Fibroblast of lung (primary cell): ENCODE results near the gene SNX20. TPM values are rescaled to one million over a fixed set of nuclear protein-coding genes. Genes with fewer than 3 reads are reported as not detected.

Experiments used
- DNase-seq, 2 donors: peaks; one replicate each; pipeline versions ENCODE4 v3.0.0 to v3.0.0-alpha.2; 2010; ENCODE audit warnings: low read depth in 2 of 2
- H2AFZ ChIP-seq: 2 replicates; pipeline ENCODE4 v1.5.1; 2012; ENCODE audit warnings: low read length, control low read depth, inconsistent platforms
- H3K27ac ChIP-seq: 2 replicates; pipeline ENCODE4 v1.5.1; 2011; ENCODE audit warnings: low read length, control low read depth; ENCODE audit not compliant: insufficient read depth
- H3K27me3 ChIP-seq: 2 replicates; pipeline ENCODE4 v1.5.1; 2011; ENCODE audit warnings: mild to moderate bottlenecking, low read length; ENCODE audit not compliant: control insufficient read depth, insufficient read depth
- H3K36me3 ChIP-seq: 2 replicates; pipeline ENCODE4 v1.5.1; 2011; ENCODE audit warnings: low read length; ENCODE audit not compliant: control insufficient read depth, insufficient read depth
- H3K4me1 ChIP-seq: 2 replicates; pipeline ENCODE4 v1.5.1; 2011; ENCODE audit warnings: low read length; ENCODE audit not compliant: control insufficient read depth, insufficient read depth; ENCODE audit errors: extremely low read depth
- H3K4me2 ChIP-seq: 2 replicates; pipeline ENCODE4 v1.5.1; 2011; ENCODE audit warnings: low read length, control low read depth; ENCODE audit not compliant: insufficient read depth; ENCODE audit errors: extremely low read depth
- H3K4me3 ChIP-seq, 4 experiments: fragments of 200-600 bp in 1 of 4; sonication (generic) in 1 of 4; replicated peaks in 1 of 4; 2 replicates each; pipeline ENCODE4 v1.5.1; 2011 to 2016; ENCODE audit warnings: low read length in 4 of 4, low read depth in 3 of 4, mild to moderate bottlenecking in 3 of 4, control low read depth in 2 of 4, inconsistent platforms in 1 of 4, mixed read lengths in 1 of 4; ENCODE audit not compliant: insufficient read depth in 1 of 4; ENCODE audit errors: control extremely low read depth in 1 of 4
- H3K79me2 ChIP-seq: 2 replicates; pipeline ENCODE4 v1.5.1; 2012; ENCODE audit warnings: mild to moderate bottlenecking, low read length, inconsistent platforms; ENCODE audit not compliant: control insufficient read depth, insufficient read depth
- H3K9ac ChIP-seq: 2 replicates; pipeline ENCODE4 v1.5.1; 2011; ENCODE audit warnings: mild to moderate bottlenecking, low read length, control low read depth; ENCODE audit not compliant: insufficient read depth
- H3K9me3 ChIP-seq: 2 replicates; pipeline ENCODE4 v1.5.1; 2012; ENCODE audit warnings: low read depth, low read length; ENCODE audit not compliant: control insufficient read depth, insufficient read depth
- H4K20me1 ChIP-seq: 2 replicates; pipeline ENCODE4 v1.5.1; 2011; ENCODE audit warnings: low read length; ENCODE audit not compliant: control insufficient read depth, insufficient read depth; ENCODE audit errors: extremely low read depth
- EZH2 ChIP-seq: IDR thresholded peaks from 2 replicates; pipeline ENCODE4 v1.5.1; 2012; ENCODE audit warnings: low read length, control low read depth, mild to moderate bottlenecking; ENCODE audit errors: missing control alignments
- polyA plus RNA-seq, 2 donors: library from polyadenylated mRNA; depleted of rRNA in 1 of 2; stranded (reverse) in 1 of 2; unstranded in 1 of 2; fragments of >200 nt; gene quantifications; 2 replicates each; pipeline ENCODE4 v1.2.1, GENCODE V29; 2011 to 2012; ENCODE audit warnings: missing spikeins in 1 of 2
- total RNA-seq: library from RNA; depleted of rRNA; stranded (reverse); fragments of >200 nt; gene quantifications from 2 replicates; pipeline ENCODE4 v1.2.1, GENCODE V29; 2014
- TF ChIP-seq, protein P1 (sequence below), 2 donors: IDR thresholded peaks in 1 of 2; conservative IDR thresholded peaks in 1 of 2; 1 replicate in 1 of 2; 2 replicates in 1 of 2; pipeline ENCODE4 v1.5.1; 2011 to 2012; ENCODE audit warnings: low read length in 2 of 2, control low read depth in 1 of 2, inconsistent platforms in 1 of 2, low read depth in 1 of 2, mild to moderate bottlenecking in 1 of 2

Gene SNX20
- total and polyA plus RNA-seq, 2 donors (not counting 1 experiment from before 2014, with no cell fraction given) = not detected

DNA sequence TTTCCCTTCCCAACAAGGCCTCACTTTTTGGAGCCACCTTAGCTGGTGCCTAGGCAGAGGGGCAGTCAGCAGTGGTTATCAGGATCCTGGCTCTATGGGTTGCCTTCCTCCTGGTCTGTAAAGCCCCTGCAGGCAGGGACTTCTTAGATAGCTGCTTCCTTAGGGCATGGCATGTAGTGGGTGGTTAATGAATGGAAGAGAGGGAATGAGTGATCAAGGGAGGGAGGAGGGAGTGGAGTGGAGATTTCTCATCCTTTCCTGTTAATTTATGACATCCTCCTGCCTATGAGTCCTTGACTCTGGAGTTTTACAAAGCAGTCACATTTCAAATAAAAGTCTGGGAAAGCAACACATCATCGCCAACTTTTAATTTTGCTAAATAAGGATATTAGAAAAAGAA is 40.7 kb downstream of the SNX20 start:
- H2AFZ ChIP-seq = no peak overlapping the region
- no peaks in the 10 kb centered on the region for H4K20me1 ChIP-seq
- H3K9me3 ChIP-seq = no peaks in the 10 kb centered on the region
- H3K4me2 ChIP-seq = no peak overlapping the region
- H3K27me3 ChIP-seq = peaks cover 4% of the 10 kb centered on the region
- no peak overlapping the region for H3K4me3 ChIP-seq
- no peak overlapping the region for H3K9ac ChIP-seq
- no peak overlapping the region for H3K27ac ChIP-seq
- no peaks in the 10 kb centered on the region for H3K4me1 ChIP-seq
- H3K79me2 ChIP-seq = no peaks in the 10 kb centered on the region
- DNase-seq = peak in 1 of 2 donors; percentile 15
- no peaks in the 10 kb centered on the region for H3K36me3 ChIP-seq
- TF ChIP-seq, protein P1, sequence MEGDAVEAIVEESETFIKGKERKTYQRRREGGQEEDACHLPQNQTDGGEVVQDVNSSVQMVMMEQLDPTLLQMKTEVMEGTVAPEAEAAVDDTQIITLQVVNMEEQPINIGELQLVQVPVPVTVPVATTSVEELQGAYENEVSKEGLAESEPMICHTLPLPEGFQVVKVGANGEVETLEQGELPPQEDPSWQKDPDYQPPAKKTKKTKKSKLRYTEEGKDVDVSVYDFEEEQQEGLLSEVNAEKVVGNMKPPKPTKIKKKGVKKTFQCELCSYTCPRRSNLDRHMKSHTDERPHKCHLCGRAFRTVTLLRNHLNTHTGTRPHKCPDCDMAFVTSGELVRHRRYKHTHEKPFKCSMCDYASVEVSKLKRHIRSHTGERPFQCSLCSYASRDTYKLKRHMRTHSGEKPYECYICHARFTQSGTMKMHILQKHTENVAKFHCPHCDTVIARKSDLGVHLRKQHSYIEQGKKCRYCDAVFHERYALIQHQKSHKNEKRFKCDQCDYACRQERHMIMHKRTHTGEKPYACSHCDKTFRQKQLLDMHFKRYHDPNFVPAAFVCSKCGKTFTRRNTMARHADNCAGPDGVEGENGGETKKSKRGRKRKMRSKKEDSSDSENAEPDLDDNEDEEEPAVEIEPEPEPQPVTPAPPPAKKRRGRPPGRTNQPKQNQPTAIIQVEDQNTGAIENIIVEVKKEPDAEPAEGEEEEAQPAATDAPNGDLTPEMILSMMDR (conservative IDR thresholded peaks at IDR 0.05 in 1 of 2, IDR thresholded peaks at IDR 0.05 in 1 of 2; ENCODE audit: low read depth in 1 of 2, low read length in 2 of 2) = no peak
- TF ChIP-seq EZH2 = no peak

DNA sequence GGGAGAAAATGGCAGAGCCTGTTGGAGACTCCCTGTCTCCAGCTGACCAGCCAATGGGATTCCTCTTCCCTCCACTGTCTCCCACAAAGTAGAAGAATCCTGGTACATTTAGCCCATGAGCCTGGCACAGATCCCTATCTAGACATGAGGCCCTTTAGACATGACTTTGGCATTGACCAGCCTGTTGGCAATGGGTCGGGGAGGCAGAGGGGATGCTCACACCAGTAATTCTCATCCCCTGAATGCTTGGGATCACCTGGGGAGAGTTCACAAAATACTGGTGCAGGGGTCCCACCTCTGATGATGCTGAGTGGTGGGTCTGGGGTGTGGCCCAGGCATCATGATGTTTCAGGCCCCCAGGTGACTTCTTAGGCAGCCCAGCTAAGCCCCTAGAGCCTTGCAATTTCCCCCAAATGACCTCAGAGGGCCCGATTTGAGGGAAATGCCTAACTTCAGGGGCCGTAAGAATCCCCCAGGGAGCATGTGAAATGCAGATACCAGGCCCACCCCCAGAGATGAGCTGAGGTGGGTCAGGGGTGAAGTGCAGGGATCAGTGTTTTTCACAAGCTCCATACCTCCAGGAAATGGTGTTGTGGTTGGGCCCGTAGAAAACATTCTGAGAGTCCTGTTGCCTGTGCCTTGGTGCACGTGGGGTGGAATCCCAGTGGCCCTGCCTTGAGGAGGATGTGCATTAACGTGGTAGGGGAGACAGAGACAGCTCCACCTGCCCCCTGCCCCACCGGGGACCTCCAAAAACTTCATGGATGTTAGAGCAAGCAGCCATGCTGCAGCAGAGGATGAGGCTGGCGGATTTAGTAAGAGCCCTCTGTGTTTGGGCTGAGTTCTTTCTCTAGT is 42.1 kb downstream of the SNX20 start:
- no peak for DNase-seq
- H3K4me1 ChIP-seq = no peaks in the 10 kb centered on the region
- TF ChIP-seq EZH2 = no peak
- TF ChIP-seq, protein P1 (conservative IDR thresholded peaks at IDR 0.05 in 1 of 2, IDR thresholded peaks at IDR 0.05 in 1 of 2; ENCODE audit: low read depth in 1 of 2, low read length in 2 of 2) = no peak
- no peaks in the 10 kb centered on the region for H3K9me3 ChIP-seq
- no peak overlapping the region for H2AFZ ChIP-seq
- H3K9ac ChIP-seq = no peak overlapping the region
- peaks cover 4% of the 10 kb centered on the region for H3K27me3 ChIP-seq
- no peaks in the 10 kb centered on the region for H3K36me3 ChIP-seq
- H3K79me2 ChIP-seq = no peaks in the 10 kb centered on the region
- no peak overlapping the region for H3K4me2 ChIP-seq
- no peak overlapping the region for H3K27ac ChIP-seq
- no peaks in the 10 kb centered on the region for H4K20me1 ChIP-seq
- H3K4me3 ChIP-seq = no peak overlapping the region

DNA sequence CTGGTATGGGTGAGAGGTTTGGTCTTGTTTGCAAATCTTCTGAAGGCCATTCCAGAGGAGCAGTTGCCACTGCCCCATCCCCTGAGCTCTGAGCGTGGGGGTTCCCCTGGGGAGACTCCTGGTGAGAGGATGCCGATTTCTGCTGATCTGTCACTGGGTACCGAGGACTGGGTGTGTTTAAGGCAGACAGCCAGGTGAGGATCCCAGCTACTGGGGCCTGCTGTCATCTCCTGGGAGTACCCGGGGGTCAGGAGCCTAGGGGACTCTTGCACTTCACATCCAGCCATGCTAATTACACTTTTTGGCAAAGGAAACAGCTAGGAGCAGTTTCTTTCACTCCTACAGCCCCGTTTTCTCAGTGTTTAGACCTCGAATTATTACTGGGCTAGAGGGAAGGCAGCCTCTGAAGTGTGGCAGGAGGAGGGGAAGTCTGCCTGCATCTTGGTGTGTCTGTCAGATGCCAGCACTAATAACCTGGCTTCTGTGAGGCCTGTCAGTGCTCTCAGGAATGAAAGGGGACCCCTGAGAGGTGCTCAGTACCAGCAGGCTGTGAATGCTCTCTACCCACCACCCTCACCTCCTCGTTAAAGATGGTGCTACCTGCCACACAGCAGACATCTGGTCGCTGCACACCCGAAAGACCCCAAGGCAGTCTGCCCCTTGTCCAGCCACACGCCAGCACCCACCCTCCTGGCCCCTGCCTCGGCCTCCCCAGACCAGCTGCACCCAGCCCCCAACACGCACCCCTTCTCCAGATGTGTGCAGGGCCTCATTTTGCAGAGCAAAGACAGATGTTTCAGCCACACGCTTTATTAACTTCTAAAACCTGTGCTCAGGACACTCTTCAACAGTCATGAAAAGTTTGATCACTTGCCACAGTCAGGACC is 43.2 kb downstream of the SNX20 start:
- no peaks in the 10 kb centered on the region for H3K4me1 ChIP-seq
- H4K20me1 ChIP-seq = no peaks in the 10 kb centered on the region
- H3K79me2 ChIP-seq = no peaks in the 10 kb centered on the region
- no peaks in the 10 kb centered on the region for H3K36me3 ChIP-seq
- H3K27ac ChIP-seq = no peak overlapping the region
- H3K9me3 ChIP-seq = no peaks in the 10 kb centered on the region
- no peak overlapping the region for H3K4me3 ChIP-seq
- no peak for TF ChIP-seq EZH2
- TF ChIP-seq, protein P1 (conservative IDR thresholded peaks at IDR 0.05 in 1 of 2, IDR thresholded peaks at IDR 0.05 in 1 of 2; ENCODE audit: low read depth in 1 of 2, low read length in 2 of 2) = no peak
- H2AFZ ChIP-seq = no peak overlapping the region
- H3K27me3 ChIP-seq = no peaks in the 10 kb centered on the region
- no peak overlapping the region for H3K4me2 ChIP-seq
- no peak overlapping the region for H3K9ac ChIP-seq
- DNase-seq = no peak
